ENCODE measurements around the gene BACE2.
"Not testable (repeated sequence)": the region's sequence is repeated elsewhere in the genome, so short reads cannot be mapped to it uniquely, and the experiment has no call there.

Gene BACE2

DNA sequence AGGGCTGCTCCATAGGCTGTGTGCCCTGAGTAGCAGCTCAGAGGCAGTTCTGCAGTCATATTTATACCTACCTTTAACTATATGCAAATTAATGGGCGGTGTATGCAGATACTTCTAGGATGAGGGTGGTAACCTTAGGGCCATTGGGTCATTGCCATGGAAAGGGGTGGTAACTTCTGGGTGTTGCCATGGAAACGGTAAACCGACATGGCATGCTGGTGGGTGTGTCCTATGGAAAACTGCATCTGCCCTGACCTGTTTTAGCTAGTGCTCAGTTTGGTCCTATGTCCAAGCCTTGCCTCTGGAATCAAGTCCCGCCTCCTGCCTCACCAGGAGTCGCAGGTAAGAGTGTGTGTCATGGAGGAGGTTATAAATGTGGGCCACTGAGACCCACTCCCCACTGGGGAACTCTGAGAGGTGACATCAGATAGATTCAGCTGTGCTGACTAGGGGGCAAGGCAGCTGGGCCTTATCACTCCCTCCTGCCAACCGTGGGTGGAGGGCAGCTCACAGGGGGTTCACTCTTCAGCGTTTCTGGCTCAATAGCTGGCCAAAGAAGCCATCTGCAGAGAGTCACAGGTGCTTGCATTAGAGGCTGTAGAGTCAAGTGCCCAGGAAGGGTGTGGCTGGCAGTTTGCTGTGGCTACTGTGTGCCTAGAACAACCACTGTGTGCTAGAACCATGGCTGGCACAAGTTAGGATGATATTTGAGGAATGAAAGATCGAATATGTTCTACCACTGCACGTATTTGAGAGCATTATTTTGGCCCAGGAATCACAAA lies 19.0 kb downstream of the BACE2 start:
- DNase-seq, result no peak

DNA sequence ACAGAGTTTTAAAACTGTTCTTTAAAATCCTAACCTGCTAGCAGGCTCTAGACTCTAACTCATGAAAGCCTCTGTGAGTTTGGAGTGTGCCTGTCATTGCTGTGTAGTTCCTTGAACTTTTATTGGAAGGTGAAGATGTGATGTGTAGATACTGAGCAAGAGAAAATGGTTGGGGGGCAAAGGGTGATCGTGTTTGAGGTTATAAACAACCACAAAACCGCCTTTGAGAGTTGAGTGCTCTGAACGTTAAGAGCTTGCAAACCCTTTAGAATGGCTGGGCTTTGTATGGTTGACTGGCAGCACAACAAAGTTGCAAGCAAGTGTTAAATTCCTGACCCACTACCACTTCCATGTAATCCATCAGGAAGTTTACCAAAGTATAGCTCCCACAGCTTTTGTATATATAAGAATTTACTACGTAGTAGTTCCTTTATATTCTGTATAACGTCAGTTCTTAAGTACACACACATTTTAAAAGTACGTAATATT lies 19.6 kb downstream of the BACE2 start:
- no peak for DNase-seq

DNA sequence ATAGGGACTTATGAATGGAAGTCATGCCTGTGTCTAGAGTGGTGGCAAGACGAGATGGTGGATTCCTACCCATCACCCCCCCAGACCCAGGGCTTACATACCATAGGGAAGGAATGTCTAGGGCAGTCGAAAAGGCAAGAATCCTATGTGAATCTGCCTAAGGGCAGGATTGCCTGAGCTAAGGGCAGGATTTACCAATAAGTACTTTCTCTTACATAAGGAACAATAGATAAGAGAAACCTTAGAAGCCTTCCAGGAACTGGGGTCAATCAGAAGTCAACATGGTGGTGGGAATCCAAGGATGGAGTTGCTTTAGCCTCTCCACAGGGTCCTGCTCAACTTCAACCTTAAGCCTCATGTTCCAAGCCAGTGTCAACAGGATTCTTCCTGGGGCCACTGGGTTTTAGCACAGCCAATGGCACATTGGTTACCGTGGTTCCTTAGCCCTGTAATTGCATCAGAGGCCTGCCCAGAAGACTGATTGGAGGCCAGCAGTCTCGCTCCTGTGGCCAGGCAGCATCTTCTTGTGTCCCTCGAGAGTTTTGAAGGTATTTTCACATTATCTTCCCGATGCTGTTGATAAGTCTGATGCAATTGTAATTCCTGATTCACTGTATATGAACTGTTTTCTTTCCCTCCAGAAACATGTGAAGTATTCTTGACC lies 20.7 kb downstream of the BACE2 start:
- DNase-seq, result no peak

DNA sequence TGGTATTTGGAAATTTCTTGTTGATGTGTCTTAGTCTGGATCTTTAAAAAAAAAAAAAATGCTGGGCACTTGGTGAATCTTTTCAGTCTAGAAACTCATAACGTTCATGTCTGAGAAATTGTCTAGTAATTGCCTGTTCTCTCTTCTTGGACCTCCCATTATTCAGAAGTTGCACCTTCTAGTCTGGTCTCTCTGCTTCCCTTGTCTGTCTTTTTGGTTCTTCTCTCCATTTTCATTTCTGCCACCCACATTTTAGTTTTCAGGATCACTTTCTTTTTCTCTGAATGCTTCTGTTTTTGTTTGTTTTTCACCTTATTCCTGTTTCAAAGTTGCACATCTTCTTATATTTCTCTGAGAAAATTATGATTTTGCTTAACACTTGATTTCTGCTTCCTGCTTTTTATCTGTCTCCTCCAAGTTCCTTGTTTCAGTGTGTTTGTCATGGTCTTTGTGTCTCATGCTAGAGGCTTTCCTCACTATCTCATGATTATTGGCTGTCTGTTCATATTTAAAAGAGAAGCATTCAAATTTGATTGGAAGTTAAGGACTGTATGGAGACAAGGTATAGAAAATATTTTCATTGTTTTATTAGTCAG lies 21.3 kb downstream of the BACE2 start:
- DNase-seq, result no peak

DNA sequence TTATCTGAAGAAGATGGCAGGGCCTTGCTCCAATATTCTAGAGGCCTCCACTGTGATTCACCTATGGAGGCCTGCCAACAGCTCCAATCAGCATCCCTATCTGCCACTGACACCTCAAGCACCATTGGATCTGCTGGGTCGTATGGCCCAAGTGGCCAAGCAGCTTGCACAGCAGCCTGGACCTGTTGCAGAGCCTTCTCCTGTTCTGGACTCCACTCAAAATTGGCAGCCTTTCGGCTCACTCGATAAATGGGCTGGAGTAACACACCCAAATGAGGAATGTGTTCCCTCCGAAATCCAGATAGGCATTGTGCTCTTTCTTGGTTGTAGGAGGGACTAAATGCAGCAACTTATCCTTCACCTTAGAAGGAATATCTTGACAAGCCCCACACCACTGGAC lies 24.6 kb downstream of the BACE2 start:
- DNase-seq, result not testable (repeated sequence)

DNA sequence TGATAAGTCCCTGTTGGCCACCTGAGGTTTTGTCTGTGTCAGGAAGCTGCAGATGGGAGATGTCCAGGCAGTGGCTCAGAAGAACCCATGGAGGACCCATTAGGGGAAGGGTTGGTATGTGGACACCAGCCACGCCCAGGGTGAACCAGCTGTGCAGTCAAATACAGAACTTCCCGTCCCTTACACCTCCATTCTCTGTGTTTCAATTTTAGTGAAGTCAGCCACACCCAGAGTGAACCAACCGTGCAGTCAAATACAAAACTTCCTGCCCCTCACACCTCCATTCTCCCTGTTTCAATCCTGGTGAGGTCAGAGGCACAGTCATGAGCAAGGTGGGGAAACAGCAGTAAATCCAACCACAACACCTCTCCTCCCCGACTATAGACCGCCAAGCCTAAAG lies 27.4 kb downstream of the BACE2 start:
- no peak for DNase-seq

DNA sequence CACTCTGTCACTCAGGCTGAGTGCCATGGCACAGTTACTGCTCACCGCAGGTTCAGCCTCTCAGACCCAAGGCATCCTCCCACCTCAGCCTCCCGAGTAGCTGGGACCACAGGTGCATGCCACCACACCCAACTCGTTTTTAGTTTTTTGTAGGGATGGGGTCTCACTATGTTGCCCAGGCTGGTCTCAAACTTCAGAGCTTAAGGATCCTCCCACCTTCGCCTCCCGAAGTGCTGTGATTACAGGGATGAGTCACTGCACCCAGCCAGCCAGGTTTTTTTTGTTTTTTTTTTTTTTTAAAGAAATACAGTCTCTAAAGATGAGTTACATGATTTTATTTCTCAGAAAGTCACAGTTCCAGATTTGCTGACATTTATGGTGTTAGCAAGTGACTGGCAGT lies 29.0 kb downstream of the BACE2 start:
- no peak for DNase-seq

DNA sequence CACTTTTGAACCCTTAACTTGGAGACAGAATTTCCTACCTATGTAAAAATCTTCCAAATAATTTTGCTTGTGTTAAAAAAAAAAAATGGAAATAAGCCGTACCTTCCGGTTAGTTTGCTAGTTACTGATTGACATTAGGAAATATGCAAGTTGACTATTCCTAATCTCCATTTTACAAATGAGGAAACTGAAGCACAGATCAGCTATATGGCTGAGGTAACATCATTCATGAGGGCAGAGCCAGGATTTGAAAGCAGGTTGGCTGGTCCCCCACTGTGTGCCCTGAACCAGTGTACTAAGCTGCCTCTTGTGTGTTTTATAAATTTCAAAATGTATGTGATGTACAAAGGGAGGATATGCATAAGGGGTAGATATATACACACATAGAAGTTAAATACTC lies 29.6 kb downstream of the BACE2 start:
- DNase-seq, result no peak

DNA sequence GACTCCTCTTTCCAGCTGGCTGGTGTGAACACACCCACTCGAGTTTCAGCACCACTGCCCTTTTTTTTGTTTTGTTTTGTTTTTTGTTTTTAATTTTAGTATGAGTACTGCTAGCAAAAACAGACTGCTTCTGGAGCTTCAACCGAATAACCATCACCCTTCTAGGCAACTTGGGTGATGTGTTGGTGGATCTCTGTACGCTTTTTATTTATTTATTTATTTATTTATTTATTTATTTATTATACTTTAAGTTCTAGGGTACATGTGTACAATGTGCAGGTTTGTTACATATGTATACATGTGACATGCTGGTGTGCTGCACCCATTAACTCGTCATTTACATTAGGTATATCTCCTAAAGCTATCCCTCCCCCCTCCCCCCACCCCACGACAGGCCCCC lies 30.7 kb downstream of the BACE2 start:
- not testable (repeated sequence) for DNase-seq

DNA sequence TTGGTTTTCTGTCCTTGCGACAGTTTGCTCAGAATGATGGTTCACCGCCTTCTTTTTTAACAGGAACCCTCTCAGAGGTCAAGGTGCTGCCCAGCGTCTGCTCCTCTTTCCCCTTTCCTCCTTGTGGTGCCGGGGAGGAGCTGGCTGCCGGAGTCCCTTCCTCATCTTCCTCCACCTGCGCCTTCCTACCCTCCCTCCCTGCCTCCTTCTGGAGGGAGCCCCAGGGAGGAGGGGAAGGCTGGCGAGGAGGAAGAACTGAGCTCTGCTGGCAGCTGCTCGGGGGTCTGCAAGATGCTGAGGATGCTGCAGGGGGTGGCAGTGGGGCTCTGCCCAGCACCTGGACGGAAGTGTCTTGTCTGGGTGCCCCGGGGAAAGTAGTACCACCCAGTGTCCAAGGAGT lies 31.2 kb downstream of the BACE2 start:
- DNase-seq, result no peak

DNA sequence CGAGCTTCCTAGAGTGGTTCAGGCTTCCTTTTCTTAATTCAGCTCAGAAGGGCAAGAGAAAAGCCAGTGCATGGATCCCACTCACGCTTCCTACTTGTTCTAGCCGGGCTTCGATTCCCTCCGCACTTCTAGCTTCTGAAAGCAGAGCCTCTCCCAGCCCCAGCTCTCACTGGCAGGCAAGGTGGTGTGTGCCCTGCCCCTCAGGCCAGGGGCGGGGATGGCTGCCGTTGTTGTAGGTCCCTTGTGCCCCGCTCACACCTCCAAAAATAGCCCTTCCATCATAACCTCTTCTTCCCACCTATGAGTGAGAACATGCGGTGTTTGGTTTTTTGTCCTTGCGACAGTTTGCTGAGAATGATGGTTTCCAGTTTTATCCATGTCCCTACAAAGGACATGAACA lies 31.6 kb downstream of the BACE2 start:
- DNase-seq, result no peak

DNA sequence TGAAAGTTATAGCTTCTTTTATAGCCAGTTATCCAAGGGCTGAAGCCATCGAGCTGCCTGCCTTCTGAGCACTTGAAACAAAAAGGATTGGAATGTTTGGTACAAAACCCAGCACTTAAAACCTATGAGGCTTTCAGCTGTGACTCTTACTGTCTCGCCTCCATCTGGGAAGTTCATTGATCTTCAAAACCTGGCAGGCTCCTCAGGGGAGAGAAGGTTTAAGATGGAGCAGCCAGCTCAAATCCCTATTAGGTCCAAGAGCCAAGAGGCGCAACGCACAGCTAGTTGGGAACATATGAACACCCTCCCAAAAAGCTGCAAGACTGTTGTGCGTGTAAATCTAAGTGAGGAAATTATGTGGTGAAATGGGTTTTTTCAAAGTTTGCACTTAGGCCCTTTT lies 33.4 kb downstream of the BACE2 start:
- DNase-seq, result no peak

DNA sequence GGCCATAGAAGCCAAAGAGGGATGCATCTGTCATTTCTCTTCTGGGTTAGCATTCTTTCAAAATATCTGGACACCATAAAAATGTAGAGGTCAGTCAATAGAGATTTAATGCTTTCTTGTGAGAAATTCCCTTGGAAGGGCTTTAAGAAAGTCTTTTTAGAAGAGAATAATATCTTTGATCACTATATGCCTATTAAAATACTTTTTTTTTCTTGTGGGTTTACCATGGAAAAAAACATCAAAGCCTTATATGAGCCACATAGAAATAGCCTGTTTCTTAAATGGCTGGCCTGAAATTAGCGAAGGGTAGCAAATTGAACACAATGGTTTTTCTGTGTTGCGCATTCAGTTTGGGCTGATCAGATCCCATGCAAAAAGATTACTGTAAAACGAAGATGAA lies 36.8 kb downstream of the BACE2 start:
- DNase-seq, result no peak

DNA sequence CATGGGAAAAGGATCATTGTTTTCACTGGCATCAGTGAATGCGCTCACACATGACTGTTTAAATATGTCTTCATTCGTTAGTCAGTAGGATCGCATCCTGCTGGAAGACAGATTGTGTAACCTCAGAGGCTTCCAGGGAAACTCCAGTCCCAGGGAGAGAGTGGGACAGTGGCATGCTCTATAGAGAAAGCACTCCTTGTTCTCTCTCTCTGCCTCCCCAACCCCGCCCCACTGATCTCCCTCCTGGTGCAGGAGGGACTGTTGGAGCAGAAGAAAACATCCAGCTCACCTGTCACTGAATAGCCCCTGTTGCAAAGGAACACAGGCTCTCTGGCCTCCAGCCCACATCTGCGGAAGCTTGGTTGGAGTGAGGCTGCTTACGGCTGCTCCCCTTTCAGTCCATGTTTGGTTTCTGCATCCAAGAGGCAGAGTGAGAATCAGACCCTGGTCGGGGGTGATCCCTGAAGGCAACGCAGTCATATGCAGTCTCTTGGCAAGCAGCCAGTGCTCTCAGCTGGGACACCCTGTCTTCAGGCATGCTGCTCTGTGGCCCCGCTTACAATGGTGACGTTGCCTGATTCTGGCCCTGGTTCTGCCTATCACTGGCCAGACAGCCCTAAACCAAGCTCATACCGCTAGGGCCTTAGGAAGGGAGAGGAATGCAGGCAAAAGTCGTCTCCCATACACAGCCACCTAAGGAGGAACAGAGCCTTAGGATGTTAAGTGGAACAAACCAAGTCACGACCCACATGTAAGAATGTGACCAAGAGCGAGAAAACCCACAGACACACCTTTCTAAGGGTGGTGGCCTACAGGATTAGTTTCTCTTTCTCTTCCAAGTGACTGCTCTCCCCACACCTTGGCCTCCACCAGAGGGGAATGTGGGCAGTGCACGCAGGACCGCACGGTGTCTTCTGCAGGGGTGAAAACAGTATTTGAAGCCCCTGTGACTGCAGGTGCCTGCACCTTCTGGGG lies 39.7 kb downstream of the BACE2 start:
- DNase-seq, result no peak

DNA sequence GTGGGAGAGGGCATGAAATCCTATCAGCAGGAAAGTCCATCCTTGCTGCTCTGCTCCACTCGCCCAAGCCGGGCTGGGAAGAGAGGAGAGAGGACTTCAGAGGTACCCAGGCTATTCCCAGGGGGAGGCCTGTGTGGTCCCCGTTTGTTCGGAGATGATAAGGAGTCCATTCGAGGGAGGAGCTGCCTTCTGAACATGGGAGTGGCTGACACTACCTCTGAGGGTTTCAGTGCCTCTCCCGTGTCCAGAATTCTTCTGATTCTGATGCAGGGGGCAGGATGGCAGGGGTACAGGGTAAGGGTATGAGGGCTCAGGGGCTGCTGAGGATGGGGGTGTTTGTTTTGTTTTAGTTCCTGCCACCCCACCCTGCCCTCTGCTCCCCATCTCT lies 40.4 kb downstream of the BACE2 start:
- DNase-seq, result no peak

DNA sequence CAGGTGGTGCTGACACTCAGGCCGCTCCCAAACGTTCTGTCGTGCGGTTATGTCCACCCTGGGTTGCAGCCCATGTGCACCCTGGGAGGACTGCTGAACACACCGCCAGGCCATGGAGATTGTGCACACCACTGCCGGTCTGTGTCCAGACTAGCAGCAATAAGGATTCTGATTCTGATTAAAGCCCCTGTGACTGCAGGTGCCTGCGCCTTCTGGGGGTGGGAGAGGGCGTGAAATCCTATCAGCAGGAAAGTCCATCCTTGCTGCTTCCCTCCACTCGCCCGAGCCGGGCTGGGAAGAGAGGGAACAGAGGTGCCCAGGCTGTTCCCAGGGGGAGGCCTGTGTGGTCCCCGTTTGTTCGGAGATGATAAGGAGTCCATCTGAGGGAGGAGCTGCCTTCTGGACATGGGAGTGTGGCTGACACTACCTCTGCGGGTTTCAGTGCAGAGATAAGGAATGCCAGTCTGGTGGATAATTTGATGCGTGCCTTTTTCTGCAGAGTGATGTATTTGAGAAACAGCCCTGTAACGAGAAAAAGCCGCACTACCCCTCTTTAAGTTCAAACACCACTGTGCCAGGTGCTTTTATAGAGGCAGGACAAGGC lies 41.2 kb downstream of the BACE2 start:
- DNase-seq, result no peak

DNA sequence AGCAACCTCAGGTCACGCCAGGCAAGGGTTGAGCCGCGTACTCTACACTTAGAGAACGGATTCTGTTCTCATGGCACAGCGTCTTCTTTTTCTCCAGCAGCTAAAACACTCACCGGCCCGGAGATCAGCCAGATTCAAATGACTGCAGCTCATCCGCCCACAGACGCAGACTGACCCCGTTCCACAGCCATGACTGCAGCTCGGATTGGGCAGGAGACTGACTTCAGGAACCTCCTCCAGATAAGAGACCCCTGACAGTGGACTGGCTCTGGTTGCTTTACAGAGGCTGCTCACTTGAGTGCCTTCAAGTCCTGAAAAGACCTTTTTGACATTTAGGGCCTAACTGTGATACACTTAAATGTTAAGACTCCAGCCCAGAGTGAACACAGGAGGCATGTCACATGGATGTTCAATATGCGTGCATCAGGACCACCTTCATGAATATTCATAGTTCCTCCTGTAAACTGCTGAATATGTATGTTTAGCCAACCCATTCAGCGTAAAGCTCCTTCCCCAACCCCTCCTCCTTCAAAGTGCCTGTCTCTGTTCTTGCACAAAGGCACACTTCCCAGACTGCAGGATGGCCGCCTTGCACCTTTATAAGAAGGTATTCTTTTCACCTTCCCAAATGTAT lies 42.6 kb downstream of the BACE2 start:
- DNase-seq, result no peak

DNA sequence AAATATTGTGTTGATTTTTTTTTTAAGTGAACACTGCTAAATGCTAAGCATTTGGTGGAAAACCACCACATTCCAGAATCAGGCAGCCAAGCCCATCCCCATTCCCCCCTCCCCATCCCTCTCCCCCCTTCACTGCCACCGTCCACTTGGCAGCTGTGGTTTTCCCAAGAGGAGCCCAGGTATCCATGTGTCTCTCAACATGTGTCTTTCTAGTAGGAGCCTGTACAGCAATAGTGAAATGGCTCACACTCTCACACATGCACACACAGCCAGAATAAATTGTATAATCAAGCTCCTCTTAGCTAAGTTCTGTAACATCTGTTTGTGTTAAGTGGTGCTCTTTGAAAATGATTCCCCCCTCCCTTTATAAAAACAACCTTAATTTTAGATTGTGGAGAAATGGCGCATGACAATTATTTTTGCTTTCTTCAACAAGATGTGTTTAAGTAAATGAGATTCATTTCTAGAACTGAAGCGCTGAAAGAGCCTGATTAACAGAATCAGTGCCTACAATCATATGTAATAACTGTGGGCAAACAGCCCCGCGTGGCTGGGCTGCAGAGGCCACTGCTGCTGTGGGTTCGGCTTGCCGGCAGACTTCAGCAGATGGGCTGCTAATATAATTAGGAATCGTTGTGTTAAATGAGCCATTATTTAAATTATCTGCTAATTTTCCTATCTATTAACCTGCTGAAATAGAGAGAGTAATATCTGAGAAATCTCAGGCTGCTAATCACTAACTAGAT lies 43.3 kb downstream of the BACE2 start:
- no peak for DNase-seq

DNA sequence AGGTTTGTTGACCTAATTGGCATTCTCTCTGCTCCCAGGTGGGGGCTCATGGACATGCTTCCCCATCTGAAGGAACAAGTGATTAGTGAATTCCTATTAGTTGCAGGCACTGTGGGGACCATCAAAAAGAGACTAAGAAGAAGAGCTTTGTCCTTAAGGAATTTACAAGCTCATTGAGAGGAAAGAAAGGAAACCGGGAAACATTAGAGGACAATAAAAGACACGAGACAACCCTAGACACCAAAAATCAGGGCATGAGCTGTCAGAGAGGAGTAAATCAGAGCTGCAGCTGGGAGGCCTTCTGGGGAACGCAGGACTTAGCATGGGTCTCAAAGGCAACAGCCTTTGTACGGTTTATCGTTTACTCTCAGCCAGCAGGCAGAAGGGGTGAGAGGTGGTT lies 45.1 kb downstream of the BACE2 start:
- no peak for DNase-seq

DNA sequence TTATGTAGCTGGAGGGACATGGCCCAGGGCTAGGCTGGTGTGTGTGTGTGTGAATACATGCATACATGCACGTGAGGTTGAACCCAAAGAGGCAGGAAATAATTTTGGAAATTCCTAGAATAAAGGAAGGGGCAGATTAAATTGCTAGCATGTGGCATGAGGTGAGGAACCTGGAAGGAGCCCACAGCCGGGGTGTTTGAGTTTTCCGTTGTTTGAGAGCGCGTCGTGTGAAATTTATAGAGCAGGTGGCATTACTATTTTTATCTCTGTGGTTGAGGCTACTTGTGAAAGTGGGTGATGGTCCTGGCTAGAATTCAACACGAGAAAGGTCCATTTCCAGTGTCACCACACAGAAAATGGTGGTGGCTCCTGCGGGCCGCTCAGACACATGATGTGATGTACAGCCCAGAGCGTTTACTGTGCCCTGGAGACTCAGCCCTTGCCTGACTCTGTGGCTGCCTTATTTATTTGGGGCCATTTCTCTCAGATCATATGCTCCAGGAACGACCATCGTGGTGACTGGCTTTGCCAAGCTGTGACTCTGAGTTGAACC lies 48.0 kb downstream of the BACE2 start:
- no peak for DNase-seq

DNA sequence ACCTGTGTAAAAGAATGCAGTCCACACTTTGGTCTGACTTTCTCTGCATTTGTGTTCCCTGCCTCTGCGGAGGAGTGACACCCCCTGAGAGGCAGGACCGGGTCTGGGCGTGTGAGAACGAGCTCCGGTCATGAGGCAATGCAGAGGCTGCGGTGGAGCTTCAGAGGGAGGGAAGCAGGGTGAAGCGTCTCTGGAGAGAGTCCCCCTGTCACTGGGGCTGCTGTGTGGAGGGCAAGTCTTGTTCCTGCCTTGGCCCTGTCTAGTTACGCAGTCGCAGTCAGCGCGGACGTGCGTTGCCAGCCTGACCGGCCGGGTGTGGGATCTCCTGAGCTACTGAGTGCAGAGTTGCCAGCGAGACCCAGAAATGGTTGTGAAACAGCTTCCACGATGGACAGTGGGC lies 48.5 kb downstream of the BACE2 start:
- no peak for DNase-seq

All from NCI-H748 treated with DMSO at 0.1 percent for 48 hours (cell line).